ENCODE results near the gene PPP1R3C. TPM values are rescaled to one million over a fixed set of nuclear protein-coding genes. Genes with fewer than 3 reads are reported as not detected.

PPP1R3C gene
- total and polyA plus RNA-seq, 12 donors = 7.8 to 52.9 (median 14.6) TPM

DNA sequence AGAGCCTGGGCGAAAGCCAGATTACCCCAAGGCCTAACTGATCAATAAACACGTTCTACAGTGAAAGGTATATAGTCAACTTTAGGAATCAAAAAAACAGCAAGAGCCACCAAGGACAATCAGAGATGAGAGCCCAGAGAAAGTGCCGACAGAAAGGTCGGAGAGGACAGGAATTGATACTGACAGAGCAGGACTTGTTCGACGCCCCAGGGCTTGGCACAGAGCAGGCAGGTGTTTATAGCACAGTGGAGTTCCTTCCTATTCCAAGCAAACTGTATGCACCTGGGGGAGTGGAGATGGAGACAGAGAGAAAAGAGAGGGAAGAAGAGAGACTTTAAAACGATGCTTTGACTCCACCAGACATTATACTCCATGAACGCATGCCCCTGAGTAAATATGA lies 39.5 kb downstream of the PPP1R3C start:
- H3K4me1 ChIP-seq (replicated peaks in 1 of 2) = peaks cover 35 to 57% of the 10 kb centered on the region in 2 donors
- intact Hi-C loops (cut with DNase I) = no loop called here
- WGBS, 4 donors = 81 to 85% (median 83%) methylated on average over 8 of the region's 8 CpGs
- TF ChIP-seq, protein P1, sequence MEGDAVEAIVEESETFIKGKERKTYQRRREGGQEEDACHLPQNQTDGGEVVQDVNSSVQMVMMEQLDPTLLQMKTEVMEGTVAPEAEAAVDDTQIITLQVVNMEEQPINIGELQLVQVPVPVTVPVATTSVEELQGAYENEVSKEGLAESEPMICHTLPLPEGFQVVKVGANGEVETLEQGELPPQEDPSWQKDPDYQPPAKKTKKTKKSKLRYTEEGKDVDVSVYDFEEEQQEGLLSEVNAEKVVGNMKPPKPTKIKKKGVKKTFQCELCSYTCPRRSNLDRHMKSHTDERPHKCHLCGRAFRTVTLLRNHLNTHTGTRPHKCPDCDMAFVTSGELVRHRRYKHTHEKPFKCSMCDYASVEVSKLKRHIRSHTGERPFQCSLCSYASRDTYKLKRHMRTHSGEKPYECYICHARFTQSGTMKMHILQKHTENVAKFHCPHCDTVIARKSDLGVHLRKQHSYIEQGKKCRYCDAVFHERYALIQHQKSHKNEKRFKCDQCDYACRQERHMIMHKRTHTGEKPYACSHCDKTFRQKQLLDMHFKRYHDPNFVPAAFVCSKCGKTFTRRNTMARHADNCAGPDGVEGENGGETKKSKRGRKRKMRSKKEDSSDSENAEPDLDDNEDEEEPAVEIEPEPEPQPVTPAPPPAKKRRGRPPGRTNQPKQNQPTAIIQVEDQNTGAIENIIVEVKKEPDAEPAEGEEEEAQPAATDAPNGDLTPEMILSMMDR (IDR thresholded peaks at IDR 0.05) = no peak
- no peak for TF ChIP-seq POLR2A (IDR thresholded peaks at IDR 0.05)
- no peak overlapping the region for H3K27ac ChIP-seq
- H3K4me3 ChIP-seq = no peak overlapping the region
- no peaks in the 10 kb centered on the region for H3K9me3 ChIP-seq (replicated peaks in 1 of 3)
- no peaks in the 10 kb centered on the region for H3K27me3 ChIP-seq
- H3K36me3 ChIP-seq (replicated peaks in 1 of 2) = no peaks in the 10 kb centered on the region
- no peak for DNase-seq

DNA sequence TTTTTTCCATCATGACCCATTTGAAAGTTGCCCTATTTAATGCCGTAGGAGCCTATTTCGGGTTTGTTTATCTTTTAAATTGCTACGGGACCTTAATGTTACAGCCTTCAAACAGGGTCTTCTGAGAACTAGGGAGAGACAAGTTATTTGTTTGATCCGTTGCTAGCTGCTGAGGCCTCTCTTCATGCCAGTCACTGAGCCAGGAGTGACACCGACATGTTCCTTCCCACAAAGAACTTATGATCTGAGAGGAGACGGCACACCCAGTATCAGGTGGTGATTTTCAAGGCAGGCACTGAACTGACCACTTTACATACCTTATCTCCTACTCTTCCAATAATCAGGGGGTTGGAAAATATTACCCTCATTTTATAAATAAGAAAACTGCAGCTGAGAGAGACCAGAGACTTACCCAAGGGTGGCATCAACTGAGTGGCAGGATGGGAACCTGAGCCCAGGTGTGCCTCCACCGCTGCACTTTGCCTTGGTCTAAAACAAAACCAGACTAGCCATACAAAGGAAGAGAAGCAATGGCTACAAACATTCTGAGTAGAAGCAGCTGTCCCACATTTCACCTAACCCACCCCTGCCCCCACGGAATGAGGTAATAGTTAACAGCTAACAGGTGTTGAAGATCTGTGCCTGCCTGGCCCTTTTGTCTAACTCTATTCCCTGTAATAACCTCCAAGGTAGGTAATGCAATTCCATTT lies 40.5 kb downstream of the PPP1R3C start:
- Histone ChIP-seq H3K27me3 (no peaks in the 10 kb centered on the region), H3K4me1 (replicated peaks in 1 of 2) (peaks cover 44 to 63% of the 10 kb centered on the region in 2 donors), H3K36me3 (replicated peaks in 1 of 2) (no peaks in the 10 kb centered on the region), H3K9me3 (replicated peaks in 1 of 3) (no peaks in the 10 kb centered on the region), H3K27ac (peak overlapping the region in 4 of 5 donors; percentile 56 to 88 (median 76)), H3K4me3 (no peak overlapping the region)
- intact Hi-C loops (cut with DNase I) = no loop called here
- TF ChIP-seq, protein P1 (IDR thresholded peaks at IDR 0.05) = no peak
- TF ChIP-seq POLR2A (IDR thresholded peaks at IDR 0.05) = no peak
- WGBS, 4 donors = 63 to 79% (median 74%) methylated on average over 8 of the region's 8 CpGs
- no peak for DNase-seq

DNA sequence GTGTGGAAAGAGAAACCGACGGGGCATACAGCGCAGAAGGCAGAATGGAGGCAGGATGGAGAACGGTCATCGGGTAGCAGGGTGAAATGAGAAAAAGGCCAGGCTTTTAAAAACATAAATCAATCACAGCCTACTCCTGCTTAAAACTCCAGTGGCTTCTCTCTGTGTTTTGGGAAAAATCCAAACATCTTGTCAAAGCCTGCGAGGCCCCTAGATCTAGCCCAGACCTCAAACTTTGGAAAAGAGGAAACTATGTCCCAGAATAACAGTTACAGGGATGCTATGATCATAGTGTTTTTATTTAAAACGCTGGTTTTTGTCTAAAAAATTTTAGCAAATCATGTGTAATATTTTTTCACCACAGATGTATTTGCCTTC lies 41.1 kb downstream of the PPP1R3C start:
- intact Hi-C loops (cut with DNase I) = no loop called here
- peak overlapping the region in 4 of 5 donors; percentile 56 to 88 (median 76) for H3K27ac ChIP-seq
- H3K27me3 ChIP-seq = no peaks in the 10 kb centered on the region
- no peak for DNase-seq
- WGBS, 4 donors = 48 to 54% (median 49%) methylated on average over 7 of the region's 7 CpGs
- H3K4me3 ChIP-seq = no peak overlapping the region
- no peaks in the 10 kb centered on the region for H3K9me3 ChIP-seq (replicated peaks in 1 of 3)
- TF ChIP-seq POLR2A (IDR thresholded peaks at IDR 0.05) = no peak
- TF ChIP-seq, protein P1 (IDR thresholded peaks at IDR 0.05) = no peak
- peaks cover 44 to 61% of the 10 kb centered on the region in 2 donors for H3K4me1 ChIP-seq (replicated peaks in 1 of 2)
- no peaks in the 10 kb centered on the region for H3K36me3 ChIP-seq (replicated peaks in 1 of 2)

DNA sequence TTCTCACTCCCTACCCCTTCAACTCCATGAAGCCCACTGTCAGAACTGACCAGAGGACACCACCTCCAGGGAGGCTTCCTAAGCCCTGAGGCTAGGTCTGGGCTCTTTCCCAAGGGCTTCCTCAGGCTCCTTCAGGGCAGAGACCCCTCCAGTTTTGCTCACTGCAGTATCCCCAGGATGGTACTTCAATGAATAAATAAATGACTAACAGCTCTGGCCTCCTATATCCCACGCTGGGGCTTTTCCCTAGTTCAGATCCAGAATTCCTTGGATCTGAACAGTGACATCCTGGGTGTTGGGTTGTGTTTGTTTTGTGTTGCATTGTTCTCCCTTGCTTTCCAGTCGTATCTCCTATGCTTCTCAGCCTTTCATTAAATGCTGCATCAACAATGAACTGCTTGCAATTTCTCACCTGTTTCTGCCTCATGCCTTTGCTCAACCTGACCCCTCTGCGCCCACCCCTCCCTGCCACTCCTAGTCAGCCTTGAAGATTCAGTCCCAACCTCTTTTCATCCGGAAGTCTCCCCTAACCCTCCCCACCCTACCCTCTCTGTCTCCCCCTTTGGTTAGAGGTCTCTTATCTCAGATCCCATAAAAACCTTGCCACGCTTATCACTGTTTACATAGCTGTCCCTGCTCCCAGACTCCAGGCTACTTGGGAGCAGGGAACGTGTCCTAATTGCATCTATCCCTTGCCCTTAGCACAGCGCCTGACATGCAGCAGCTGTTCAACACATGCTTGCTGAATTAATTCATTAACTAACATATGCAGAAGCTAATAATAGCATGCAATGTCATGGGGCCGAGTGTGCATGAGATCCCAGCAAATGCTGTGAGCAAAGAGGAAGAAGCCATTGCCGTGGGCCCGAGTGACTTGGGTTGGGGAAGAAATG lies 41.7 kb downstream of the PPP1R3C start:
- intact Hi-C loops (cut with DNase I) = no loop called here

More for the DNA sequence above, 41.7 kb downstream of the PPP1R3C start:
- H3K36me3 ChIP-seq (replicated peaks in 1 of 2) = no peaks in the 10 kb centered on the region
- DNase-seq = peak in 6 of 7 donors; percentile 34 to 73 (median 50)
- H3K4me1 ChIP-seq (replicated peaks in 1 of 2) = peaks cover 44 to 60% of the 10 kb centered on the region in 2 donors
- TF ChIP-seq, protein P1 (IDR thresholded peaks at IDR 0.05) = no peak
- TF ChIP-seq POLR2A (IDR thresholded peaks at IDR 0.05) = no peak
- no peaks in the 10 kb centered on the region for H3K27me3 ChIP-seq
- H3K4me3 ChIP-seq = no peak overlapping the region
- H3K9me3 ChIP-seq (replicated peaks in 1 of 3) = no peaks in the 10 kb centered on the region
- 32 to 38% (median 33%) methylated on average over 10 of the region's 10 CpGs for WGBS, 4 donors
- H3K27ac ChIP-seq = peak overlapping the region in 4 of 5 donors; percentile 61 to 88 (median 76)

All from adrenal gland (tissue), 12 donors.